T-helper 17 cell (primary cell): ENCODE measurements around the gene ARSB. TPM values are rescaled to one million over a fixed set of nuclear protein-coding genes. Genes with fewer than 3 reads are reported as not detected.

ENCODE experiments used
- ATAC-seq: fragments of 150-1000 bp; cut with Tn5 transposase; 2 replicates; pipeline ENCODE4 v1.10.0; 2021; ENCODE audit warnings: mild to moderate bottlenecking, moderate library complexity
- DNase-seq, 3 donors: peaks; one replicate each; pipeline versions ENCODE4 v3.0.0 to v3.0.0-alpha.2; 2020 to 2021
- H3K9me3 ChIP-seq: one replicate; pipeline ENCODE4 v1.7.0; 2013; ENCODE audit warnings: low read length, mild to moderate bottlenecking; ENCODE audit not compliant: control insufficient read depth, poor library complexity, severe bottlenecking
- H3K27ac Mint-ChIP-seq: one replicate; pipeline ENCODE4 v1.8.0; 2022; ENCODE audit warnings: mild to moderate bottlenecking, moderate library complexity, mixed read lengths
- H3K27me3 Mint-ChIP-seq: one replicate; pipeline ENCODE4 v1.8.0; 2022; ENCODE audit warnings: mixed read lengths
- H3K36me3 Mint-ChIP-seq: one replicate; pipeline ENCODE4 v1.8.0; 2022; ENCODE audit warnings: low read depth, mixed read lengths
- H3K4me1 Mint-ChIP-seq: one replicate; pipeline ENCODE4 v1.8.0; 2022; ENCODE audit warnings: mild to moderate bottlenecking, mixed read lengths
- H3K4me3 Mint-ChIP-seq: one replicate; pipeline ENCODE4 v1.8.0; 2022; ENCODE audit warnings: mild to moderate bottlenecking, moderate library complexity, mixed read lengths
- total RNA-seq, 4 donors: library from RNA in 2 of 4; stranded (reverse) in 2 of 4; gene quantifications; one replicate each; pipeline ENCODE4 v1.2.3 and lab custom pipeline; 2022 to 2026

ARSB gene
- total RNA-seq, 2 donors from 2014 or later, result 8.3 to 8.6 TPM

DNA sequence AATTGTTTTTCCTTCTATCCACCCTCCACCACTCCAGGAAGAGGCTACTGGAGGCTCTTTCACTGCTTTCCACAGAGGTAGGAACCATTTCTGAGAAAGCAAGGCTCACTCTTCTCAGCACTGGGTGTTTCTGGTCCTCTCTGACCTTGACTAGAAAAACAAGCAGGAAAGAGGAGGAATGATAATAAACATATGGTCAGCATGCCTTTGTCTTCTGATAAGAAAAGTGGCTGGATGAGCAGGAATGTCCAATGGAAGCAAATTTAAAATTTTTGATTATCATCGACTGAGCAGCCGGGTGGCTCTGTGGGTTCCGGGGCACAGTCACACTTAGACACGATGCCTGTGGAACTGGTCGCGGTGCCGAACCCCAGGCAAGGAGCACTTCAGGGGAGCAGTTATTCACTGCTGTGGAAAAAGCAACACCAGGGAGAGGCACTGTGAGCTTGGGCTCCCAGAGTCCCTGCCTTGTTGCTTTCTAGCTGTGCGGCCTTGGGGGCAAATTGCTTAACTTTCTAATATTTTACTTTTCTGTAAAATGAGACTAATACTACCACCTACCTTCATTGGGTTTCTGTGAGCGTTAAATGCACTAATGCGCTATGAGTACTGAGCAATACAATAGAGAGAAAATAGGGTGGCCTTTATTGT lies 179.5 kb downstream of the ARSB start:
- Mint-ChIP-seq H3K4me1 (peaks cover 3% of the 10 kb centered on the region), H3K27me3 (no peaks in the 10 kb centered on the region), H3K36me3 (no peaks in the 10 kb centered on the region), H3K27ac (no peak overlapping the region), H3K4me3 (no peak overlapping the region)
- ATAC-seq (no peak), DNase-seq (no peak)
- H3K9me3 ChIP-seq, result no peaks in the 10 kb centered on the region

DNA sequence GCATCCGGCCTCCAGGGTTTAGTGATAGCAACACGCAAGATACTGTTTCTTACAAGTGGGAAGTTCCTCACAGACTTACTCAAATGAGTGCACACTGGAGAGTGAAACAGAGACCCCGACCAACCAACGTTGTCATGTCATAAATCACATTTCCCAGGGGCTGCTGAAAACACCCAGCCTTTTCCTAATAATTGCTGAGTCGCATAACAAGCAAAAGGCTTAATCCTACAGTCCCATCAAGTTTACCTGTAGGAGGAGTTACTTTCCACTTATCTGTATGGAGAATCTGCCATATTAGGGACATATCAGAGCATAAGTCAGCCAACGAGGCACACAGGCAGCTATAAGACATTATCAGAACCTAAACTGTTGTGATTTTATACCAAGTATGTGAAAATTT lies 180.1 kb downstream of the ARSB start:
- H3K9me3 ChIP-seq, result no peaks in the 10 kb centered on the region
- H3K4me3 Mint-ChIP-seq, result no peak overlapping the region
- ATAC-seq, result no peak
- DNase-seq, result no peak
- H3K27ac Mint-ChIP-seq, result no peak overlapping the region
- H3K27me3 Mint-ChIP-seq, result no peaks in the 10 kb centered on the region
- no peaks in the 10 kb centered on the region for H3K36me3 Mint-ChIP-seq
- H3K4me1 Mint-ChIP-seq, result peaks cover 3% of the 10 kb centered on the region

DNA sequence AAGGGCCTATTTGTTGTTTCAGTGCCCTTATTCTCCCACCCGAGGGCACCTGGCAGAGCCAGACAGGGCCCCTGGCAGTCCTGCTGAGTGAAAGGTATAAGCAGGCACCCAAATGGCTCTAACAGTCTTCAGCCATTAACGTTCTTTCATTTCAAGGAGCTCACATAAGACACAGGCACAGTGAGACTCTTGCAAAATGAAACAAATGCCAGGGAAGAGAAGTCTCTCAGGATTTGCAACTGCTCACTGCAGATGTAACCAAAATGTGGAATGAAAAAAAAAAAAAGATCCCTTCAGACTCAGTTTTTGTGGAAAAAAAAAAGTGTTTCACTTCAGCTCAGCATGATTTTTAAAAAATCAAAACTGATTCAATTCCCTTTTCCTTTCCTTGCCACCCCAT lies 181.2 kb downstream of the ARSB start:
- Mint-ChIP-seq H3K27me3 (no peaks in the 10 kb centered on the region), H3K4me3 (no peak overlapping the region), H3K27ac (no peak overlapping the region), H3K4me1 (peaks cover 3% of the 10 kb centered on the region), H3K36me3 (no peaks in the 10 kb centered on the region)
- DNase-seq (no peak), ATAC-seq (no peak)
- H3K9me3 ChIP-seq, result no peaks in the 10 kb centered on the region

DNA sequence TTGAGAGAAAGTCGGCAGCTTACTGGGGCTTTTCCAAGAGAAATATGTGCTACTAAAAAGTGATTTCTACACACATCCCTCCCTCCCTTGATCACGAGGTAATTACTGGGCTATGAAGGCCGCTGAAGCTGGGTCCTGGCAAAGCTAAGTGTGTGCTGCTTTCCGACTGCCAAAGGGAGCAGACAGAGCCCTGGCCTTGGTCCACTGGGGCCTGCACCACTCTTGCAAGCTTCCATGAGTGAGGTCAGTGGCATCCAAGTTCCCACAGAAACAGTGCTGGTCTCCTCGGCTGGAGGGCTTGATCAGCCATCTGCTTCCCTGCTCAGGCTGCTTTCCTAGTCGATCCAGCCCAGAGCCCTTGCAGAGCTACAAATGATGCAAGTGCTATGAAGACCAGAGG lies 181.8 kb downstream of the ARSB start:
- ATAC-seq (no peak), DNase-seq (no peak)
- H3K27ac Mint-ChIP-seq, result no peak overlapping the region
- no peaks in the 10 kb centered on the region for H3K9me3 ChIP-seq
- no peaks in the 10 kb centered on the region for H3K27me3 Mint-ChIP-seq
- H3K4me3 Mint-ChIP-seq, result no peak overlapping the region
- no peaks in the 10 kb centered on the region for H3K36me3 Mint-ChIP-seq
- peaks cover 3% of the 10 kb centered on the region for H3K4me1 Mint-ChIP-seq

- Mint-ChIP-seq H3K4me3 (no peak overlapping the region), H3K27me3 (no peaks in the 10 kb centered on the region), H3K4me1 (no peaks in the 10 kb centered on the region), H3K36me3 (no peaks in the 10 kb centered on the region), H3K27ac (no peak overlapping the region)
- DNase-seq, result no peak
- no peaks in the 10 kb centered on the region for H3K9me3 ChIP-seq
- no peak for ATAC-seq
These were observed 183.7 kb downstream of the ARSB start for GRCh38 chr5:78801413-78801812.

GRCh38 chr5:78799266-78800017 lies 185.7 kb downstream of the ARSB start:
- H3K27ac Mint-ChIP-seq, result no peak overlapping the region
- no peaks in the 10 kb centered on the region for H3K4me1 Mint-ChIP-seq
- no peak for ATAC-seq
- H3K36me3 Mint-ChIP-seq, result peaks cover under 1% of the 10 kb centered on the region
- H3K4me3 Mint-ChIP-seq, result no peak overlapping the region
- no peak for DNase-seq
- H3K9me3 ChIP-seq, result no peaks in the 10 kb centered on the region
- H3K27me3 Mint-ChIP-seq, result no peaks in the 10 kb centered on the region

- no peaks in the 10 kb centered on the region for H3K27me3 Mint-ChIP-seq
- DNase-seq (no peak), ATAC-seq (no peak)
- no peak overlapping the region for H3K4me3 Mint-ChIP-seq
- H3K36me3 Mint-ChIP-seq, result peaks cover 2% of the 10 kb centered on the region
- no peaks in the 10 kb centered on the region for H3K9me3 ChIP-seq
- H3K27ac Mint-ChIP-seq, result no peak overlapping the region
- no peaks in the 10 kb centered on the region for H3K4me1 Mint-ChIP-seq
These were observed 186.5 kb downstream of the ARSB start for GRCh38 chr5:78798673-78799029.

DNA sequence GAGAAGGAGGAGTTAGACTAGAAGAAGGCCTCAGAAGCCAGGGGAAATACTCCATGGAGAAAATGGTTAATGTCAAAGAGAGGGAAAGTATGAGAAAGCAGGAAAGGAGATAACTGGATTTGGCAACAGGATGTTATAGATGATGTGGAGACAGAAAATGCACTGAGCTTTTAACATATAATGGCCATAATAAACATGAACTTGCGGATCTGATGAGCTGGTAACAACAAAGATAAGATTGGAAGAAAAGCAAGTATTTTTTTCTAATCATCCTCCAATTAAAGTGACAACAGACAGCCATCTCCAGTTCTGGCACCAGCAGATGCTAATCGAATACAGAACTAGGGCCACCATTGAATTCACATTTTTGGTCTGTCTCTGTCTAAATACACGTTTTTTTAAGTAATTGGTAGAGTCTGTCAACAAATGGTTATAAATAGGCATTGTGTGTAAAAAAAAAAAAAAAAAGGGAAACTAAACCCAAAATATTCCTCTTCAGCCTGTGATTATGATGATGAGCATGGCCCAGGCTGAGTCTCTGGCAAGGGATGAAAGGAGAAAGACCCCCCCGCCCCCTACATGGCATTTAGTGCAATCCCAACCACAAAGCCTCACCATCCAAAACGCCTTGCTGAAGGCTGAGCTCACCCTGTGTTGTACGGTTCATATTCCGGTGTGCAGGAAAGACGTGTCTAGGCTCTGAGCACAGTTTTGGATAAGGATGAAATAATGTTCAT lies 187.0 kb downstream of the ARSB start:
- no peaks in the 10 kb centered on the region for H3K9me3 ChIP-seq
- ATAC-seq (no peak), DNase-seq (no peak)
- H3K27me3 Mint-ChIP-seq, result no peaks in the 10 kb centered on the region
- H3K4me1 Mint-ChIP-seq, result no peaks in the 10 kb centered on the region
- no peak overlapping the region for H3K27ac Mint-ChIP-seq
- H3K36me3 Mint-ChIP-seq, result peaks cover 4% of the 10 kb centered on the region
- H3K4me3 Mint-ChIP-seq, result no peak overlapping the region

DNA sequence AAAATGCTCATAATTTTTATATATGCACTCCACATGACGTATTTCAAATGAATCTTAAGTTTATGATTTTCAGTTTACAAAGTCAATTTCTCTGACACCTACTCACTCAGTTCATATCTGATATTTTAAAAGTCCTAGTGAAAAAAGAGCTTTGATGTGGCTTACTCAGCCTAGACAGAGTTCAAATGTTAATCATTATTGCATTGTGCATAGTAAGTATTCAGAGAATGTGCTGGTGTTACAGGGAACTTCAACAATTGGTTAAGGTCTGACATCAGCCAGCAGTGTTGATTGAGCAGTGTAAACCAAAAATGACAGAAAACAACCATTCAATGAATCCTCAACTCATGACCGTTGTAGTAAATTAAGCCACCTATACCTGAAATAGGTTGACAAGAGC lies 189.4 kb downstream of the ARSB start:
- Mint-ChIP-seq H3K4me3 (no peak overlapping the region), H3K36me3 (peaks cover 4% of the 10 kb centered on the region), H3K27ac (no peak overlapping the region), H3K4me1 (no peaks in the 10 kb centered on the region), H3K27me3 (no peaks in the 10 kb centered on the region)
- ATAC-seq (no peak), DNase-seq (no peak)
- H3K9me3 ChIP-seq, result no peaks in the 10 kb centered on the region

- DNase-seq, result no peak
- Mint-ChIP-seq H3K27ac (no peak overlapping the region), H3K27me3 (no peaks in the 10 kb centered on the region), H3K4me1 (no peaks in the 10 kb centered on the region), H3K4me3 (no peak overlapping the region), H3K36me3 (peaks cover 4% of the 10 kb centered on the region)
- H3K9me3 ChIP-seq, result no peaks in the 10 kb centered on the region
- no peak for ATAC-seq
These were observed 190.4 kb downstream of the ARSB start for GRCh38 chr5:78794693-78795215.

DNA sequence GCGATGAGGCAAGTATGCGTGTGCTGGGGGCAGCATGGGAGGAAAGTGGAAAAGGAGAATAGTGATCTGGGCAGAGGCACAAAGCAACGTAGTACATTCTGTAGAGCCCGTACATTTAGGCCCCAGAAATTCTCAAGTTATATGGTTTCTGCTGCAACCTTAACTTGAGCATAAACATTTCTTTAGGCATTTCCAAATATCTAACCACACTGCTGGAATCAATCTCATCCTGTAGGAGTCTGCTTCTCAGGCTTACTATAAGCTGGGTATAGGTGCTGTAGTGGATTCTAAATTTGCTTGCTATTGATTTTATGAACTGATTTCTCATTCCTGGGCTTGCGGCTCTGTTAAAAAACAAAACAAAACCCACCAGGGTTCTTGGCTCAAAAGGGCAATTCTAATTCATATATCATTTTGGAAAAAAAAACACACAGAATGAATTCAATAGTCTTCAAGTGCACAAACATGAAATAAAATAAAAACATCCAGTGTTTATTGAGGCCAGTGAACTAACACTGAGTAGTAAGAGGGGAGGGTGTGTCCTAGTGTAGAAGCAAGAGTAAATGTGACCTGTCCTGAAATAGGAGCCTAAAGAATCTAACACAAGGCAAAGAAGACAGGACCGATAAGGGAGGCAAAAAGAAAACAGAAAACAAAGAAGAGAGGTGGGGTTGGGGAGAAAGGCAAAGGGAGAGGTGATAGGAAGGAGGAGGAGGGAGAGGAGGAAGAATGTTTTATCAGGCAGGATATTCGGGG lies 191.0 kb downstream of the ARSB start:
- ATAC-seq (no peak), DNase-seq (no peak)
- H3K9me3 ChIP-seq, result no peaks in the 10 kb centered on the region
- Mint-ChIP-seq H3K27ac (no peak overlapping the region), H3K36me3 (peaks cover 4% of the 10 kb centered on the region), H3K4me3 (no peak overlapping the region), H3K4me1 (no peaks in the 10 kb centered on the region), H3K27me3 (no peaks in the 10 kb centered on the region)

GRCh38 chr5:78792345-78793055 lies 192.6 kb downstream of the ARSB start:
- ATAC-seq, result no peak
- H3K27me3 Mint-ChIP-seq, result no peaks in the 10 kb centered on the region

More at GRCh38 chr5:78792345-78793055, 192.6 kb downstream of the ARSB start:
- Mint-ChIP-seq H3K27ac (no peak overlapping the region), H3K36me3 (peaks cover 4% of the 10 kb centered on the region), H3K4me1 (no peaks in the 10 kb centered on the region), H3K4me3 (no peak overlapping the region)
- no peaks in the 10 kb centered on the region for H3K9me3 ChIP-seq
- no peak for DNase-seq
